Mesothelial cell of epicardium (in vitro differentiated cells): ENCODE results near the gene SHROOM2. TPM values are rescaled to one million over a fixed set of nuclear protein-coding genes. Genes with fewer than 3 reads are reported as not detected.

Experiments
- DNase-seq, 2 experiments: peaks; one replicate each; pipeline ENCODE4 v3.0.0; 2021; ENCODE audit warnings: low spot score in 2 of 2; ENCODE audit not compliant: unreplicated experiment in 2 of 2
- H3K27ac Mint-ChIP-seq: 2 replicates; pipeline ENCODE4 v1.8.0; 2021; ENCODE audit warnings: mixed read lengths
- H3K27me3 Mint-ChIP-seq: 2 replicates; pipeline ENCODE4 v1.8.0; 2021; ENCODE audit warnings: low read depth, mixed read lengths
- H3K36me3 Mint-ChIP-seq: 2 replicates; pipeline ENCODE4 v1.8.0; 2021; ENCODE audit warnings: mixed read lengths
- H3K4me1 Mint-ChIP-seq: 2 replicates; pipeline ENCODE4 v1.8.0; 2021; ENCODE audit warnings: mixed read lengths
- H3K4me3 Mint-ChIP-seq: 2 replicates; pipeline ENCODE4 v1.8.0; 2021; ENCODE audit warnings: mild to moderate bottlenecking, moderate library complexity, mixed read lengths
- H3K9me3 Mint-ChIP-seq: 2 replicates; pipeline ENCODE4 v1.8.0; 2021; ENCODE audit warnings: mixed read lengths
- CTCF ChIP-seq: fragments of 200-600 bp; sonication (generic); IDR thresholded peaks from one replicate; pipeline ENCODE4 v1.5.0; 2021; ENCODE audit warnings: antibody characterized with exemption; ENCODE audit not compliant: unreplicated experiment
- total RNA-seq: library from RNA; stranded (reverse); gene quantifications from 3 replicates; pipeline ENCODE4 v1.2.1, GENCODE V29; 2021

Gene SHROOM2
- 12.5 to 13.5 TPM (median 13.3 TPM) in 3 replicates for total RNA-seq

- peaks cover 3% of the 10 kb centered on the region for H3K9me3 Mint-ChIP-seq
Measured at GRCh38 chrX:9785944-9786797, at the start of gene SHROOM2. Gene SHROOM2 (plus strand): TSS chrX:9786429. CDS start chrX:9786546, 117 bp downstream.

GRCh38 chrX:9737363-9737762 is 48.9 kb upstream of the SHROOM2 start:
- H3K4me1 Mint-ChIP-seq = peaks cover 8% of the 10 kb centered on the region
- H3K36me3 Mint-ChIP-seq = peaks cover 3% of the 10 kb centered on the region
- H3K4me3 Mint-ChIP-seq = no peak overlapping the region
- no peak for DNase-seq
- H3K27ac Mint-ChIP-seq = no peak overlapping the region
- TF ChIP-seq CTCF = no peak
- H3K9me3 Mint-ChIP-seq = peaks cover 17% of the 10 kb centered on the region
- H3K27me3 Mint-ChIP-seq = no peaks in the 10 kb centered on the region

More at GRCh38 chrX:9785944-9786797, at the start of gene SHROOM2:
- Mint-ChIP-seq H3K4me1 (peaks cover 18% of the 10 kb centered on the region), H3K36me3 (no peaks in the 10 kb centered on the region), H3K27me3 (no peaks in the 10 kb centered on the region), H3K27ac (peak within 1 kb of the TSS; percentile 92), H3K4me3 (peak within 1 kb of the TSS; percentile 89)
- DNase-seq = peak; percentile 32 to 46
- no peak for TF ChIP-seq CTCF

GRCh38 chrX:9738151-9738550 is 48.1 kb upstream of the SHROOM2 start:
- Mint-ChIP-seq H3K27me3 (no peaks in the 10 kb centered on the region), H3K9me3 (peaks cover 17% of the 10 kb centered on the region), H3K27ac (no peak overlapping the region), H3K4me1 (peaks cover 8% of the 10 kb centered on the region), H3K36me3 (peaks cover 3% of the 10 kb centered on the region), H3K4me3 (no peak overlapping the region)
- TF ChIP-seq CTCF = no peak
- DNase-seq = no peak

GRCh38 chrX:9739130-9739529 is 47.1 kb upstream of the SHROOM2 start:
- no peak overlapping the region for H3K4me3 Mint-ChIP-seq
- H3K9me3 Mint-ChIP-seq = peaks cover 19% of the 10 kb centered on the region
- no peak for TF ChIP-seq CTCF
- no peak overlapping the region for H3K27ac Mint-ChIP-seq
- peaks cover 5% of the 10 kb centered on the region for H3K36me3 Mint-ChIP-seq
- H3K4me1 Mint-ChIP-seq = peaks cover 8% of the 10 kb centered on the region
- DNase-seq = no peak
- no peaks in the 10 kb centered on the region for H3K27me3 Mint-ChIP-seq

GRCh38 chrX:9745417-9746115 is 40.7 kb upstream of the SHROOM2 start:
- H3K27me3 Mint-ChIP-seq = peaks cover 2% of the 10 kb centered on the region
- peaks cover 10% of the 10 kb centered on the region for H3K36me3 Mint-ChIP-seq
- peak overlapping the region; percentile 35 for H3K27ac Mint-ChIP-seq
- no peak for DNase-seq
- H3K9me3 Mint-ChIP-seq = peaks cover 21% of the 10 kb centered on the region
- no peak for TF ChIP-seq CTCF
- no peak overlapping the region for H3K4me3 Mint-ChIP-seq
- peaks cover 19% of the 10 kb centered on the region for H3K4me1 Mint-ChIP-seq
